GM19023 (cell line): ENCODE data around the gene DIS3L2.
"Not testable (repeated sequence)": the region's sequence is repeated elsewhere in the genome, so short reads cannot be mapped to it uniquely, and the experiment has no call there.

Source experiments
- ATAC-seq: cut with Tn5 transposase; IDR thresholded peaks from one replicate; pipeline ENCODE4 v1.9.1; 2021; ENCODE audit warnings: mild to moderate bottlenecking, moderate library complexity; ENCODE audit not compliant: unreplicated experiment

Gene DIS3L2

GRCh38 chr2:232111551-232111950 is 150.0 kb downstream of the DIS3L2 start:
- ATAC-seq, result no peak

GRCh38 chr2:232113821-232114220 is 152.3 kb downstream of the DIS3L2 start:
- ATAC-seq, result no peak

GRCh38 chr2:232115728-232116361 is 154.3 kb downstream of the DIS3L2 start:
- not testable (repeated sequence) for ATAC-seq

- ATAC-seq, result no peak
Observed at GRCh38 chr2:232116852-232117251, 155.3 kb downstream of the DIS3L2 start.

GRCh38 chr2:232117413-232117812 is 155.9 kb downstream of the DIS3L2 start:
- ATAC-seq, result no peak

GRCh38 chr2:232120911-232121310 is 159.4 kb downstream of the DIS3L2 start:
- ATAC-seq, result no peak

GRCh38 chr2:232124309-232124708 is 162.8 kb downstream of the DIS3L2 start:
- ATAC-seq, result no peak

GRCh38 chr2:232126301-232127099 is 165.0 kb downstream of the DIS3L2 start:
- no peak for ATAC-seq

- ATAC-seq, result no peak
Observed at GRCh38 chr2:232129483-232129882, 168.0 kb downstream of the DIS3L2 start.

GRCh38 chr2:232132181-232132580 is 170.7 kb downstream of the DIS3L2 start:
- no peak for ATAC-seq

GRCh38 chr2:232133078-232133477 is 171.6 kb downstream of the DIS3L2 start:
- no peak for ATAC-seq

- ATAC-seq, result no peak
Observed at GRCh38 chr2:232134939-232135338, 173.4 kb downstream of the DIS3L2 start.

- ATAC-seq, result no peak
Observed at GRCh38 chr2:232137356-232138147, 176.0 kb downstream of the DIS3L2 start.

GRCh38 chr2:232138441-232138840 is 176.9 kb downstream of the DIS3L2 start:
- ATAC-seq, result no peak

- no peak for ATAC-seq
Observed at GRCh38 chr2:232139171-232139594, 177.7 kb downstream of the DIS3L2 start.

GRCh38 chr2:232139786-232140562 is 178.5 kb downstream of the DIS3L2 start:
- ATAC-seq, result no peak

GRCh38 chr2:232141591-232141990 is 180.1 kb downstream of the DIS3L2 start:
- ATAC-seq, result no peak

GRCh38 chr2:232142049-232142448 is 180.5 kb downstream of the DIS3L2 start:
- ATAC-seq, result no peak

- ATAC-seq, result no peak
Observed at GRCh38 chr2:232142502-232142901, 181.0 kb downstream of the DIS3L2 start.

GRCh38 chr2:232146294-232146693 is 184.8 kb downstream of the DIS3L2 start:
- ATAC-seq, result no peak
